CMK (cell line): ENCODE measurements around the gene DCPS.
"Not testable (repeated sequence)": the region's sequence is repeated elsewhere in the genome, so short reads cannot be mapped to it uniquely, and the experiment has no call there.

Experiments
- DNase-seq: peaks from one replicate; pipeline ENCODE4 v3.0.0-alpha.2; 2010; ENCODE audit warnings: low read depth

DCPS gene

GRCh38 chr11:126303623-126304456 is at the start of gene DCPS:
TSS of gene DCPS (plus strand) at chr11:126304060. CDS start at chr11:126304081, 21 bp downstream.
- peak; percentile 93 for DNase-seq

- no peak for DNase-seq
These were observed 49.0 kb upstream of the DCPS start for GRCh38 chr11:126254819-126255218.

GRCh38 chr11:126255507-126255906 is 48.4 kb upstream of the DCPS start:
- DNase-seq = not testable (repeated sequence)

- no peak for DNase-seq
These were observed 47.6 kb upstream of the DCPS start for GRCh38 chr11:126256216-126256615.

- DNase-seq = no peak
These were observed 46.7 kb upstream of the DCPS start for GRCh38 chr11:126257144-126257543.

- DNase-seq = no peak
These were observed 46.1 kb upstream of the DCPS start for GRCh38 chr11:126257764-126258163.

- DNase-seq = no peak
These were observed 41.6 kb upstream of the DCPS start for GRCh38 chr11:126262216-126262615.

GRCh38 chr11:126263489-126263888 is 40.4 kb upstream of the DCPS start:
- DNase-seq = no peak

GRCh38 chr11:126265811-126266210 is 38.0 kb upstream of the DCPS start:
- DNase-seq = no peak

- DNase-seq = no peak
These were observed 36.2 kb upstream of the DCPS start for GRCh38 chr11:126267650-126268049.

- no peak for DNase-seq
These were observed 35.5 kb upstream of the DCPS start for GRCh38 chr11:126268361-126268707.

GRCh38 chr11:126268708-126269579 is 34.9 kb upstream of the DCPS start, which contains the start of the genes FOXRED1 and SRPRA:
TSS of gene FOXRED1 (plus strand) at chr11:126269154. CDS start at chr11:126269207, 53 bp downstream.
TSS of gene SRPRA (minus strand) at chr11:126268895. CDS start at chr11:126268804, 91 bp downstream.
- peak; percentile 99 for DNase-seq

GRCh38 chr11:126277322-126277721 is 26.5 kb upstream of the DCPS start:
- DNase-seq = no peak

- DNase-seq = no peak
These were observed 26.1 kb upstream of the DCPS start for GRCh38 chr11:126277780-126278179.

GRCh38 chr11:126279191-126279590 is 24.7 kb upstream of the DCPS start:
- DNase-seq = no peak

- peak; percentile 86 for DNase-seq
These were observed 23.3 kb upstream of the DCPS start for GRCh38 chr11:126280595-126280994.

GRCh38 chr11:126281245-126281644 is 22.6 kb upstream of the DCPS start:
- no peak for DNase-seq

- DNase-seq = no peak
These were observed 22.1 kb upstream of the DCPS start for GRCh38 chr11:126281666-126282175.

- peak; percentile 45 for DNase-seq
These were observed 21.5 kb upstream of the DCPS start for GRCh38 chr11:126282361-126282735.

- DNase-seq = peak; percentile 70
These were observed 20.9 kb upstream of the DCPS start, which contains the start of gene TIRAP for GRCh38 chr11:126282736-126283591. TSS of gene TIRAP (plus strand) at chr11:126283093. CDS start at chr11:126290895, 7,802 bp downstream.

GRCh38 chr11:126284829-126285228 is 19.0 kb upstream of the DCPS start:
- DNase-seq = no peak

GRCh38 chr11:126288237-126288636 is 15.6 kb upstream of the DCPS start:
- DNase-seq = no peak
